Suprapubic skin (tissue), 4 donors: ENCODE results near the gene RBM43.

Source experiments
- CTCF ChIP-seq, 2 donors: fragments of 200-600 bp in 1 of 2; fragments of 450-650 bp in 1 of 2; sonication (generic) in 1 of 2; IDR thresholded peaks; one replicate each; pipeline ENCODE4 v1.5.1; 2016 to 2019; ENCODE audit warnings: antibody characterized with exemption in 2 of 2, mild to moderate bottlenecking in 1 of 2, moderate library complexity in 1 of 2
- EP300 ChIP-seq: sonication (generic); formaldehyde crosslinking; IDR thresholded peaks from one replicate; pipeline ENCODE4 v1.6.1; 2017; ENCODE audit warnings: antibody characterized with exemption
- POLR2AphosphoS5 ChIP-seq, 3 donors: sonication (generic); formaldehyde crosslinking; IDR thresholded peaks; one replicate each; pipeline ENCODE4 v1.6.1; 2017; ENCODE audit warnings: antibody characterized with exemption in 3 of 3

GRCh38 chr2:151265991-151266390, 4.3 kb upstream of the RBM43 start:
- TF ChIP-seq CTCF (IDR thresholded peaks at IDR 0.05) = no peak
- no peak for TF ChIP-seq EP300
- no peak for TF ChIP-seq POLR2AphosphoS5 (IDR thresholded peaks at IDR 0.05)
